D721Med (cell line): Measurements from ENCODE around the gene FBXO2.

ENCODE experiments used
- DNase-seq: peaks from one replicate; pipeline ENCODE4 v3.0.0; 2011; ENCODE audit warnings: low spot score; ENCODE audit not compliant: insufficient read length
- FAIRE-seq: peaks from 2 replicates; lab custom pipeline; 2011; peaks lifted over from hg19 to GRCh38; lab: Jason Lieb, UNC
- TF ChIP-seq, protein P1 (sequence below): IDR thresholded peaks from 2 replicates; pipeline ENCODE4 v1.5.1; 2012; ENCODE audit warnings: mild to moderate bottlenecking, control low read depth; ENCODE audit not compliant: insufficient read depth; ENCODE audit errors: missing control alignments

Gene FBXO2

GRCh38 chr1:11606775-11607174, 47.5 kb downstream of the FBXO2 start:
- FAIRE-seq (no peak), DNase-seq (no peak)

DNA sequence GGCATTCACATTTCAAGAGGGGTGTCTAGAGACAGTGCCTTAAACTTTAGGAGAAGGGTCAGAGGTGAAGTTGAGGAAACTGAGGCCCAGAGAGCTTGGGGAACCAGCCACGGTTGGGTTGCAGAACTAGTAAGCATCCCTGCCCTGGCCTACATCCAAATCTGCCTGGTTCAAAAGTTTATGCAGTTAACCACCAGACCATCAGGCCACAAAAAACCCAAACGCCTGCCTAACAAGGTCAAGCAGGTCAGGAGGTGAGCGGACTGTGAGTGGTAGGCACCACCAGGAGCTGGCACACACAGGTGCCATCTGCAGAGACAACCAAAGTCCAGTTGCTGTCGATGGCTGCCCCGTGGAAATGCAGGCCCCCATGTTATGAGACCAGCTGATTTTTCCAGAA, 51.2 kb downstream of the FBXO2 start:
- TF ChIP-seq, protein P1, sequence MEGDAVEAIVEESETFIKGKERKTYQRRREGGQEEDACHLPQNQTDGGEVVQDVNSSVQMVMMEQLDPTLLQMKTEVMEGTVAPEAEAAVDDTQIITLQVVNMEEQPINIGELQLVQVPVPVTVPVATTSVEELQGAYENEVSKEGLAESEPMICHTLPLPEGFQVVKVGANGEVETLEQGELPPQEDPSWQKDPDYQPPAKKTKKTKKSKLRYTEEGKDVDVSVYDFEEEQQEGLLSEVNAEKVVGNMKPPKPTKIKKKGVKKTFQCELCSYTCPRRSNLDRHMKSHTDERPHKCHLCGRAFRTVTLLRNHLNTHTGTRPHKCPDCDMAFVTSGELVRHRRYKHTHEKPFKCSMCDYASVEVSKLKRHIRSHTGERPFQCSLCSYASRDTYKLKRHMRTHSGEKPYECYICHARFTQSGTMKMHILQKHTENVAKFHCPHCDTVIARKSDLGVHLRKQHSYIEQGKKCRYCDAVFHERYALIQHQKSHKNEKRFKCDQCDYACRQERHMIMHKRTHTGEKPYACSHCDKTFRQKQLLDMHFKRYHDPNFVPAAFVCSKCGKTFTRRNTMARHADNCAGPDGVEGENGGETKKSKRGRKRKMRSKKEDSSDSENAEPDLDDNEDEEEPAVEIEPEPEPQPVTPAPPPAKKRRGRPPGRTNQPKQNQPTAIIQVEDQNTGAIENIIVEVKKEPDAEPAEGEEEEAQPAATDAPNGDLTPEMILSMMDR, result no peak
- DNase-seq, result no peak
- no peak for FAIRE-seq

More at GRCh38 chr1:11606775-11607174, 47.5 kb downstream of the FBXO2 start:
- TF ChIP-seq, protein P1, result no peak

- FAIRE-seq (no peak), DNase-seq (no peak)
- TF ChIP-seq, protein P1, result no peak
These were observed 51.8 kb downstream of the FBXO2 start for GRCh38 chr1:11602424-11602823.

GRCh38 chr1:11600836-11601235, 53.4 kb downstream of the FBXO2 start:
- FAIRE-seq, result no peak
- DNase-seq, result no peak
- TF ChIP-seq, protein P1, result no peak

DNA sequence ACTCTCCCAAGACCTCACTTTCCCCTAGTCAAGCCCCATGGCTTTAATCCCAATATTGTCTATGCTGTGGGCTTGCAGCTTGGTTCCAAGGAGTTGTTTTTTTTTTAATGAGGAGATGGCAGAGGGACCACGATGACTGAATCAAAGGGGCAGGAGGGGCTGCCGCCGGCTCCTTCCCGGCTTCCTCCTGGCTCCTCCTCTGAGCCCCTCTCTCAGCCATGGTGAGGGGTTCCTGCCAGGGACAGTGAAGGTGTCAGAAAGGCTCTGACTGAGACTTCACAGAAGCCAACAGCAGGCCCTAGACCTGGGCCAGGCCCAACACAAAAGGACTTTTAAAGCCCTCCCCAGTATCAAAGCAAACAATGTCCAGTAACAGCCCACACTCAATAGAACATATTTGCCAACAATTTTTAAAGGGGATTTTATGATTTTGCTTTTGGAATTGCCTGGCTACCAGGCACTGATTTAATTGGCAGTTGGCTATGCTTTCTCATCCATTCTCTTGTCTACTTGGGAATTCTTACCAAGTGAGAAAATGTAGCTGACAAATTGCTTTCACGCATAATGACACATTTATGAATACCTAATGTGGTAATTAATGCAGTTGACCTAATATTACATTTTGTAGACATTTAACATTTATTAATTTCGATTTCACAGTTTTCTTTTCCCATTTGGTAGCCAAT, 54.2 kb downstream of the FBXO2 start:
- DNase-seq (no peak), FAIRE-seq (no peak)
- TF ChIP-seq, protein P1, result no peak

GRCh38 chr1:11598461-11598860, 55.8 kb downstream of the FBXO2 start:
- FAIRE-seq, result no peak
- DNase-seq, result no peak

More at GRCh38 chr1:11598461-11598860, 55.8 kb downstream of the FBXO2 start:
- TF ChIP-seq, protein P1, result no peak
